22Rv1 (cell line): Measurements from ENCODE around the gene EHMT2.

ENCODE experiments used
- ZFX ChIP-seq: fragments of 450-650 bp; IDR thresholded peaks from 2 replicates; pipeline ENCODE4 v1.6.1; 2017; ENCODE audit warnings: antibody characterized with exemption, borderline replicate concordance
- TF ChIP-seq, protein P1 (sequence below): fragments of 450-650 bp; IDR thresholded peaks from 2 replicates; pipeline ENCODE4 v1.5.1; 2017; ENCODE audit warnings: mild to moderate bottlenecking

- TF ChIP-seq, protein P1, sequence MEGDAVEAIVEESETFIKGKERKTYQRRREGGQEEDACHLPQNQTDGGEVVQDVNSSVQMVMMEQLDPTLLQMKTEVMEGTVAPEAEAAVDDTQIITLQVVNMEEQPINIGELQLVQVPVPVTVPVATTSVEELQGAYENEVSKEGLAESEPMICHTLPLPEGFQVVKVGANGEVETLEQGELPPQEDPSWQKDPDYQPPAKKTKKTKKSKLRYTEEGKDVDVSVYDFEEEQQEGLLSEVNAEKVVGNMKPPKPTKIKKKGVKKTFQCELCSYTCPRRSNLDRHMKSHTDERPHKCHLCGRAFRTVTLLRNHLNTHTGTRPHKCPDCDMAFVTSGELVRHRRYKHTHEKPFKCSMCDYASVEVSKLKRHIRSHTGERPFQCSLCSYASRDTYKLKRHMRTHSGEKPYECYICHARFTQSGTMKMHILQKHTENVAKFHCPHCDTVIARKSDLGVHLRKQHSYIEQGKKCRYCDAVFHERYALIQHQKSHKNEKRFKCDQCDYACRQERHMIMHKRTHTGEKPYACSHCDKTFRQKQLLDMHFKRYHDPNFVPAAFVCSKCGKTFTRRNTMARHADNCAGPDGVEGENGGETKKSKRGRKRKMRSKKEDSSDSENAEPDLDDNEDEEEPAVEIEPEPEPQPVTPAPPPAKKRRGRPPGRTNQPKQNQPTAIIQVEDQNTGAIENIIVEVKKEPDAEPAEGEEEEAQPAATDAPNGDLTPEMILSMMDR = no peak
- no peak for TF ChIP-seq ZFX
Measured at GRCh38 chr6:31947070-31947675, 49.7 kb upstream of the EHMT2 start.
